NCI-H1048 (cell line): ENCODE data around the gene TCEA2.
"Not testable (repeated sequence)": the region's sequence is repeated elsewhere in the genome, so short reads cannot be mapped to it uniquely, and the experiment has no call there.

ENCODE experiments used
- DNase-seq: peaks from one replicate; lab custom pipeline; 2025; lab: John Stamatoyannopoulos, UW

Gene TCEA2

GRCh38 chr20:64108731-64109681, 46.0 kb downstream of the TCEA2 start:
- DNase-seq, result no peak

- DNase-seq, result no peak
These were observed 46.9 kb downstream of the TCEA2 start for GRCh38 chr20:64109831-64110391.

DNA sequence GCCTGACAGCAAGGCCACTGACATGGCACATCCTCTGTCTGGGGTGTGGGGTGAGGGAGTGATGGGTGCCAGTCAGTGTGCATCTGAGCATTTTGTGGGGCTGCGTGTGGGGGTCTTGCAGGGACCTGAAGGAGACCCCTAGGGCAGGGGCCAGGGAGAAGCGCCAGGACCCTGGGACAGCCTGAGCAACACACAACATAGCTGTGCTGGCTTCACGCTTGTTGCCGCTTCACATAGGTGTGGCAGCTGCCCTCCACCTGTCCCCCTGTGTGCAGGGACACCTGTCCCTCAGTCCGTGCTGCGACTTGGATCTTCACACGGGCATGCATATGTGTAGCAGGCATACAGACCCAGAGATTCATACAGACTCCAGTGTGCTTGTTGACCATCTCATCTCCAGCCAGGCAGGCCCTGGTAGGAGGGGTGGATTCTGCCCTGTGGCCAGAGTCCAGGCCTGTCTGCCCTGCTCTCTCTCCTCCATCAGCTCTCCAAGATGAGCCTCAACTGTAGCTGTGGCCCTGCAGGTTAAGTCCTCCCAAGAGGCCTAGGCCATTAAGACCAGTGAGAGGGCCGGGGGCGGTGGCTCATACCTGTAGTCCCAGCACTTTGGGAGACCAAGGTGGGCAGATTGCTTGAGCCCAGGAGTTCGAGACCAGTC, 47.5 kb downstream of the TCEA2 start:
- DNase-seq, result no peak

GRCh38 chr20:64111841-64112641, 49.0 kb downstream of the TCEA2 start:
- no peak for DNase-seq

DNA sequence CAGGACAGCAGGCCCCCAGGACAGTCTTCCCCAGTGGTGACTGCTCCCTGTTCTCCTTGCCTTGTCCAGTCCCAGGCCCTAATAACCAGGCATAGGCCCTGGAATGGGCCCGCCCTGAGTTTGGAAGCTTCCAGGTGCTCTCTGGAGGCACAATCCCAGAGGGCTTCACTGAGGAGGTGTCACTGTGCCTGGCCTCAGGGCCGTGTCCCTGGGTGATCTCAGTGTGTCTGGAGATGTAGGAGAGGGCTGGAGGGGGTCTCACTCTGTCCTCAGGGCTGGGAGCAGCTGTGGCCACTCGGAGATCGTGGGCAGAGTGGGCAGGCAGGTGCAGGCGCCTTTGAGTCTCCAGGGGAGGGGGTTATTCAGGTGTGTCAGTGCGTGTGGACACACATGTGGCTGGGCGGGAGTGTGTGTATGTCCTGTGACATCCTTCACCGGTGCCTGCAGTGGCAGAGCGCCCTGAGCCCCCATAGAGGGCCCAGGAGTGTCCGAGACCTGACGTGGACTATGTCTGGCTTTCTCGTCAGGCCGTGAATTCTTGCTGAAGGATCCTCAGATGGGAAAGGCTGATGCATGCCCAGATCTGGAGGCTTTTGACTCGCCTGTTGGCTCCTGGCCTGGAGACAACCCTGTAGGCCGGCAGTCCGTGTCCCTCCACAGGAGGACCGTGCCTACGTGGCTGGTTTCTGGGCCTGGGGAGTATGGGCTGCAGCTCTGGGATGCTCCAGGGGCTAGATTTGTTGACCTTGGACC, 49.9 kb downstream of the TCEA2 start:
- DNase-seq, result no peak

DNA sequence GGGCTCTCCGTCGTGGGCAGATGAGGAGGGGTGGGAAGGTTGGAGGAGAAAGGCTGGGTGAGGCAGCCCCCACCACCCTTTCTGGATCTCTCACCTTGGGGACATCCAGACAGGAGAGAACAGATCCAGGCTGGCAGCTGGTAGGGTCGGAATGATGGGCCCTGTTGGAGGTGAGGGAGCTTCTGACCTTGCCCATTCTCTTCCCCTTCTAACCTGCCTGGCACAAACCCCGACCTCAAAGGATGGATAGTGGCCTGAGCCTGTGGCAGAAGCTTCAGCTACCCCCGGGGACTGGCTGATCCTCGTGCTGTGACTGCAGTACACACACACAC, 50.4 kb downstream of the TCEA2 start:
- no peak for DNase-seq

GRCh38 chr20:64113796-64114355, 50.9 kb downstream of the TCEA2 start:
- no peak for DNase-seq

DNA sequence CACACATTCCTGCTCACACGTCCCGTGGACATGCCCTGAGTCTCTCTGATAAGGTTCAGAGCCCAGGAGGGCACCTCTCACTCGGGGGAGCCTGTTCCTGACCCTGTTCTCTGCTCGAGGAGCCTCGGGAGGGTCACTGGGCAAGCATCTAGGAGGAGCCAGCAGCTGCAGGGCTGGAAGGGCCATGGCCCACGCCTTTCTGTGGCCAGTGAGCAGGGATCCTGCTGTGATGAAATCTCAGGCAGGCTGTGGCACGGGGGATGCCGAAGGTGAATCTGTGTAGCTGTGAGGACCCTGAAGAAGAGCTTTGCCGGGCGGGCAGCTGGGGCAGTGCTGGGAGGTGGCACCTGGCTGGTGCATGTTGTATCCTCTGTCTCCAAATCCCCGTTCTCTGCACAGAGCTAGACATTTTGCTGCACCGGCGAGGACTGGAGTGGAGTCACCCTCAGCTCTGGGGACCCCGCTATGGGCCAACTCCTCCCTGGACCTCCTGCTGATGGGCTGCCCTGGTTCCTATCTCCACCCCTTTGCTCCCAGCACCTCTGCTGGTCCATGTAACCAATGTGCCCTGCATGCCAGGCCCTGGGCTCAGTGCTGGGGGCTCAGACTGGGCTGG, 51.5 kb downstream of the TCEA2 start:
- DNase-seq, result no peak

- no peak for DNase-seq
These were observed 52.3 kb downstream of the TCEA2 start for GRCh38 chr20:64115171-64115911.

GRCh38 chr20:64116016-64116415, 53.0 kb downstream of the TCEA2 start:
- DNase-seq, result no peak

GRCh38 chr20:64116541-64117431, 53.8 kb downstream of the TCEA2 start:
- DNase-seq, result no peak

DNA sequence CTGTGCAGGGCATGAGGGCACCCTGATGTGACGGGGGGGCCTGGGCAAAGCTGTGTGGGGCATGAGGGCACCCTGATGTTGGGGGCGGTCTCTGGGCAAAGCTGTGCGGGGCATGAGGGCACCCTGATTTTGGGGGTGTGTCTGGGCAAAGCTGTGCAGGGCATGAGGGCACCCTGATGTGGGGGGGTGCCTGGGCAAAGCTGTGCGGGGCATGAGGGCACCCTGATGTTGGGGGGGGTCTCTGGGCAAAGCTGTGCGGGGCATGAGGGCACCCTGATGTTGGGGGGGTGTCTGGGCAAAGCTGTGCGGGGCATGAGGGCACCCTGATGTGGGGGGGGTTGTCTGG, 54.4 kb downstream of the TCEA2 start:
- DNase-seq, result not testable (repeated sequence)

DNA sequence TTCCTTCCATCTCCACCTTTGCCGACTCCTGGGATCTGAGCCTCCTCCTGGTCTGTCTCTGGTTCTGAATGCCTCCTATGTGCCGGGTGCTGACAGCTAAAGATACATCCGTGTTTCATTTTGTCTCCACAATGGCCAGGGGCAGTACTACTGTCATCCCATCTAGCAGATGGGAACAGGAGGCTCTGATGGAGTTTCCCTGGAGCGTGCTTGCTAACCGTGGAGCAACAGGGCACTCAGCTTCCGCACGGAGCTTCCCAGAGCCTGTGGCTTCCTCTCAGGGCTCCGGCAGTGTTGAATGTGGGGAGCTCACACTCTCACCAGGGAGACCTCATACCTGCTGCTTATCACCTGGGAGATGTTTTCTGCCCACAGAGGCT, 56.3 kb downstream of the TCEA2 start:
- DNase-seq, result no peak

DNA sequence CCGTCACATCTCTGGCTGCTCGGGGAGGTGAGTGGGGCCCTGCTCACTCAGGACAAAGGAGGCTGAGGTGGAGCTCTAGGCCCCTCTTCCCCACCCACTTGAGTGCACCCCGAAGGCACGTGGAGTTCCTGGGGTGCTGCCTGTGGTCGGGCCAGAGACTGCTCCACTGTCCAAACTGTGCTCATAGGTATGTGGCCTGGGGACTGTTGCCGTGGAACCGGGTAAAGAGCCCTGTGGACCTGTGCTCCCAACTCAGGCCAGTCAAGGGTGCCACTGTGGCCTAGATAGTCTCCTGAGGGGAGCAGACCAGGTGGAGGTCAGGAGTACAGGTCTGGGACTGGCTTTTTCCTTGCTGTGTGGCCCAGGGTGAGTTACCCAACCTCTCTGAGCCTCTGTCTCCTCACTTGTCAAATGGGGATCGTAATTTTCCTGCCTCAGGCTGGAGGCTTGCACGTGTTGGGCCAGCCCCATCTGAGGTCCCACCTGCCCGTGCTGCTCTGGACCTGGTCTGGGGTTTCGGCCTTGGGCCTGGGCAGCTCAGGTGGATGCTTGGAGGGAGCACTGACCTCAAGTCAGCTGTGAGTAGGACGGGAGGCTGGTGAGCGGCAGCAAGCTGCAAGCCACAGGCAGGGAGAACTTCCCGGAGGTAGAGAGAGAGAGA, 56.8 kb downstream of the TCEA2 start:
- no peak for DNase-seq

- no peak for DNase-seq
These were observed 58.6 kb downstream of the TCEA2 start for GRCh38 chr20:64121586-64121985.
